ENCODE measurements around the gene R3HDML.

Gene R3HDML

DNA sequence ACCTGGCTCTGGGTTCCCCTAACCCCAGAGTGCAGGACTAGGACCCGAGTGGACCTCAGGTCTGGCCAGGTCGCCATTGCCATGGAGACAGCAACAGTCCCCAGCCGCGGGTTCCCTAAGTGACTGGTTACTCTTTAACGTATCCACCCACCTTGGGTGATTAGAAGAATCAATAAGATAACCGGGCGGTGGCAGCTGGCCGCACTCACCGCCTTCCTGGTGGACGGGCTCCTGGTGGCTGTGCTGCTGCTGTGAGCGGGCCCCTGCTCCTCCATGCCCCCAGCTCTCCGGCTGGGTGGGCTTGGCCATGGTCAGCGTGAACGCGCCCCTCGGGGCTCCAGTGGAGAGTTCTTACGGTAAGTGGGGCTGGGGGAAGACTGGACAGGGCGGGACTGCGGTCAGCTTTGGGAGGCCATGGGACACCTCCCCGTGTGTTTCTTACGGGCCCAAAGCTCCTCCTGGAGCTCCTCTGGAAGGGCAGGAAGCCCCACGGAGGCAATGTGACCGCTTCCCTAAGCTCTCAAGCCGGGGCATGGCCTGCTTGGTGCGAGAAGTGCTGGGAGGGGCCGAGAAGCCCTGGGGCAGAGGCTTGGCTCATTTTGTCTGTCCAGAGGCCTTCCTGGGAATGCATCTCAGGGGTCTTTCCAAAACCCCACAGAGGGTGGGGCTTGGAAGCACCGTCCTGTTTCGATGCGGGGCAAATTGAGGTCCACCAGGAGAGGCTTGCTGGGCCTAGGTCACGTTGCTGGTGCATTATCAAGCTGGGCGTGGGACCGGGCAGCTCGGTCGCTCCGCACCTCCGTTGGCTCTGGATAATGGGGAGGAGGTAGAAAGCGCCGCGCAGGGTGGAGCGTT lies 18.9 kb downstream of the R3HDML start, which contains the start of gene HNF4A:
Gene HNF4A (plus strand): TSS at position 202 of the 855 bp plus-strand sequence. CDS start 106 bp downstream, at position 308.
- FAIRE-seq, result no peak
- TF ChIP-seq TAF1 (IDR thresholded peaks at IDR 0.05; ENCODE audit: borderline replicate concordance, low read depth, low read length), result no peak
- TF ChIP-seq POLR2A (IDR thresholded peaks at IDR 0.05; ENCODE audit: low read depth, low read length), result no peak
- TF ChIP-seq POLR2AphosphoS5 (IDR thresholded peaks at IDR 0.05; ENCODE audit: low read depth, low read length), result no peak
- no peak for DNase-seq (ENCODE audit: insufficient read length)

DNA sequence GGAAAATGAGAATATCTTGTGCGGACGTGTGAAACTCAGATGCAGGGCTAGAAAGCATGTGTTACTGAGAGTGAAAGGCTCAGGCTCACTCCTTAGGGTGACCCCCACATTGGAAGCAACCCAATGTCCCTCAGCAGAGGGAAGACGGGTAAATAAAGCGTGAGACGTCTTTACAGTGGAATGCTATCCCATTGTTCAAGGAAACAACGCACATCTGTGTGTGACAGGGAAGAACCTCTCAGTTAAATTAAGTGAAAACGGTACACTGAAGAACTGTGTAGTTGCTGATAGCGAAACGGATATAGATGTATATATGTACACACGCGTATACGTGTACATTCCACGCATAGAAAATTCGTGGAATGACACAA lies 19.5 kb downstream of the R3HDML start:
- DNase-seq (ENCODE audit: insufficient read length) (no peak), FAIRE-seq (no peak)
- TF ChIP-seq POLR2AphosphoS5 (IDR thresholded peaks at IDR 0.05; ENCODE audit: low read depth, low read length), result no peak
- TF ChIP-seq POLR2A (IDR thresholded peaks at IDR 0.05; ENCODE audit: low read depth, low read length), result no peak
- TF ChIP-seq TAF1 (IDR thresholded peaks at IDR 0.05; ENCODE audit: borderline replicate concordance, low read depth, low read length), result no peak

DNA sequence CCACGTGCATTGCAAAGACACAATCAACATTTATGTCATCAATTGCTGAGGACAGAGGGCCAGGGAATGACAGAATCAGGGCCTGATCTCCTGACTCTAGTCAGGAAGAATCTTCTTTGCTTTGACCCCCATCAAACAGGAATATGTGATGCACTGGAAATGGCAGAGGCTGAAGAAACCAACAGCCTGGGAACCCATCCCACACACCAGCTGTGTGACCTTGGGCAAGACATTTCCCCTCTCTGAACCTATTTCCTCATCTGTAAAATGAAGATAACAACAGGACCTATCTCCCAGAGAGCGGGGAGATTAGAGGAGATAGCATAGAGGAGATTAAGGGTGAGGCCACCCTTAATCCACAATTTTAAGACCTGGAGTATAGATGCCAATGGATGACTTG lies 20.2 kb downstream of the R3HDML start:
- TF ChIP-seq TAF1 (IDR thresholded peaks at IDR 0.05; ENCODE audit: borderline replicate concordance, low read depth, low read length), result no peak
- TF ChIP-seq POLR2A (IDR thresholded peaks at IDR 0.05; ENCODE audit: low read depth, low read length), result no peak
- no peak for TF ChIP-seq POLR2AphosphoS5 (IDR thresholded peaks at IDR 0.05; ENCODE audit: low read depth, low read length)
- DNase-seq (ENCODE audit: insufficient read length) (no peak), FAIRE-seq (no peak)

DNA sequence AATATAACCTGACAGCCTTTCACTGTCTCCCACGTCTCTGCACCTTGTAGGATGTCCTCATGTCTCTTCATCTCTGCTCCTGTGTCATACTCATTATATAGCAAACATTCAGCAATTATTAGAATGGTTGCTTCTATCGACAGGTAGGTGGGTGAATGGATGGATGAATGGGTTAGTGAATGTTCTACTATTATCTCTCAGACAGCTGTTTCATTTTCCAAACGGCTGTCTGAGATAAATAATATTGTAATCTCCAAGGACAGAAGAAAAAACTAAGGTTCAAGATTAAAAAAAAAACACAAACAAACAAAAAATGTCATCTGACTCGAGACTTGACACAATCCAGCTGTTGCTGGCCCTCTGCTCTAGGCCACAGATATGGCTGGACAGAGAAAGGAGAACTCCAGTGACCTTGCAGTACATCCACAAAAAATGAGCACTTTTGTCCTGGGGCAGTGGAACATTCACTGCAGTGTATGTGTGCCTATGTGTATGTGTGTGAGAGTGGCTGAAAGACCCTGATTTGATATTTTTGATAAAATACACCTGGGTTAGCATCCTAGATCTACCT lies 20.8 kb downstream of the R3HDML start:
- DNase-seq (ENCODE audit: insufficient read length) (no peak), FAIRE-seq (no peak)
- no peak for TF ChIP-seq TAF1 (IDR thresholded peaks at IDR 0.05; ENCODE audit: borderline replicate concordance, low read depth, low read length)
- no peak for TF ChIP-seq POLR2A (IDR thresholded peaks at IDR 0.05; ENCODE audit: low read depth, low read length)
- TF ChIP-seq POLR2AphosphoS5 (IDR thresholded peaks at IDR 0.05; ENCODE audit: low read depth, low read length), result no peak

DNA sequence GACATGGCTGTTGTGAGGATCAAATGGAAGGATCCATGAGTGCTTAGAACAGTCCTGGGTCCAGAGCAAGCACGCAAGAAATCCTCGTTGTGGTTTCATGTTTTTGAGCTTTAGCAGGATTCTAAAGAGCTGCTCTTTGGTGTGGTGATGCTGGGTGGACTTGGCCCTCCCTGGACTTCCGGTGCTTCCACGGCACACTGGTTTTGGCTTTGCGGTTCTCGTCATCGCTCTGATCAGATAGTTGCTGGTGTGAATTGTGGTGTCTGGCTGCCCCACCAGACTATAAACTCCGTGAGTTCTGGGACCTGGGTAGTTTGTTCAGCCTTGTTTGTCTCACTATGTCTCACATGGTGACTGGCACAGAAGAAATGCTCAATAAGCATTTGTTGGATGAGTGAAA lies 21.9 kb downstream of the R3HDML start:
- FAIRE-seq, result no peak
- TF ChIP-seq POLR2AphosphoS5 (IDR thresholded peaks at IDR 0.05; ENCODE audit: low read depth, low read length), result no peak
- TF ChIP-seq TAF1 (IDR thresholded peaks at IDR 0.05; ENCODE audit: borderline replicate concordance, low read depth, low read length), result no peak
- TF ChIP-seq POLR2A (IDR thresholded peaks at IDR 0.05; ENCODE audit: low read depth, low read length), result no peak
- no peak for DNase-seq (ENCODE audit: insufficient read length)

DNA sequence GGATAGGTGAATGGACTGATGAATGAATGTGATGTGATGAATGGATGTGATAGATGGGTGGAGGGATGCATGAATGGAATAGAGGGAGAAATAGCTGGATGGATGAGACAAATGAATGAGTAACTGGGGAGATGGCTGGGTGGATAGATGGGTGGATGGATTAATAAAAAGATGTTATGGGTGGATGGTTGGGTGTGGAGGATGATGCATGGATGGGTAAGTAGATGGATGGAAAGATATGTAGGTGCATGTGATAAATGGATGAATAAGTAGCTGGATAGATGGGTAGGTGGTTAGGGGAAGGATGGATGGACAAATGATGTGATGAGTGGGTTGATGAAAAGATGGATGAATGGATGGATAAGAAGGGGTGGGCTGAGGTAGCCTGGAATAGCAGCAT lies 23.4 kb downstream of the R3HDML start:
- TF ChIP-seq TAF1 (IDR thresholded peaks at IDR 0.05; ENCODE audit: borderline replicate concordance, low read depth, low read length) (no peak), POLR2AphosphoS5 (IDR thresholded peaks at IDR 0.05; ENCODE audit: low read depth, low read length) (no peak)
- DNase-seq (ENCODE audit: insufficient read length) (no peak), FAIRE-seq (no peak)

DNA sequence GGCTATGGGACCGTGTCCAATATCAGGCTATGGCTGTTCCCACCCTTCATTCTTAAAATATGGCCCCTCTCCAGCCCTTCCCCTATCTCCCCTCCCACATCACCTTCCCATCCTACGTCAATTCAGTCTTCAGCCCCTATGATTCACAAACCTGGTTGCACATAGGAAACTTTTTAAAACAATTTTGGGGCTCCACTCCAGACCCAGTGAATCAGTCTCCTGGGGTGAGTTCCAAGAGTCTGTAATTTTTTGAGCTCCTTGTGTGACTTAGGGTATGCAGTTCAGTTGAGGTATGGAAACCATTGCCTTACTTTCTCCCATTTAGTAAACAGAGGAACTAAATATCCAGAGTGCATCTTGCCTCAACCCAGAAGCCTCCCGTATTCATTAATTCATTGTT lies 24.2 kb downstream of the R3HDML start:
- DNase-seq (ENCODE audit: insufficient read length) (no peak), FAIRE-seq (no peak)
- TF ChIP-seq TAF1 (IDR thresholded peaks at IDR 0.05; ENCODE audit: borderline replicate concordance, low read depth, low read length), result no peak
- no peak for TF ChIP-seq POLR2AphosphoS5 (IDR thresholded peaks at IDR 0.05; ENCODE audit: low read depth, low read length)
- TF ChIP-seq POLR2A (IDR thresholded peaks at IDR 0.05; ENCODE audit: low read depth, low read length), result no peak

DNA sequence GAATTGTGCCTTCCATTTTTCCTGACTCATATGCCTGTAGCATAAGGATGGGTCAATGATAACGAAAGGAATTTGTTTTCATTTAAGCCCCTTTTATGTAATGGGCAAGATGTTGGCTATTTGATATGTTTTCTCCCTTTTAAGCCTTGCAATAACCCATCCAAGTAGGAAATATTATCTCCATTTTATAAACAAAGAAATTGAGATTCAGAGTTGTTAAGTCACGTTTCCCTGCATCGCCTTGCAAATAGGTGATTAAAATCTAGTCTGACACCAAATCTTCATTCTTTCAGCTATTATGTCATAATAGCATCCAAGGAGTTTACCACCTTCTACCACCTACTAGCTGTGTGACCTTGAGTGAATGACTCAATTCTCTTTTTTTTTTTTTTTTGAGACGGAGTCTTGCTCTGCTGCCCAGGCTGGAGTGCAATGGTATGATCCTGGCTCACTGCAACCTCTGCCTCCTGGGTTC lies 25.7 kb downstream of the R3HDML start:
- DNase-seq (ENCODE audit: insufficient read length) (no peak), FAIRE-seq (no peak)
- TF ChIP-seq POLR2A (IDR thresholded peaks at IDR 0.05; ENCODE audit: low read depth, low read length) (no peak), POLR2AphosphoS5 (IDR thresholded peaks at IDR 0.05; ENCODE audit: low read depth, low read length) (no peak), TAF1 (IDR thresholded peaks at IDR 0.05; ENCODE audit: borderline replicate concordance, low read depth, low read length) (no peak)

DNA sequence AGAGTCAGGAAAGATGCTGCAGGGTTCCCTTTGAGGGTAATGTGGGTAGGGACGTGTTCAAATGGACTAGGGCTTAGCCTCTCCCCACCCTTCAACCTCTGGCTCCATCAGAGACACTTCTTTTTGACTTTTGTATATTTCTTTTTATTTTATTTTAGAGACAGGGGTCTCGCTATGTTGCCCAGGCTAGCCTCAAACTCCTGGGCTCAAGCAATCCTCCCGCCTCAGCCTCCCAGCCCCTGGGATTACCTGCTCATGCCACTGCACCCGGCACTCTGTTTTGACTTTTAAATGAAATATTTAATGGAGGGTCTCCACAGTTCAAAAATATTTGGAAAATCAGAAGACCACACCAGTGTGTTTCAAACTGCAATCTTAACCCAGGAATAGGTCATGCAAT lies 27.2 kb downstream of the R3HDML start:
- FAIRE-seq (no peak), DNase-seq (ENCODE audit: insufficient read length) (no peak)
- TF ChIP-seq TAF1 (IDR thresholded peaks at IDR 0.05; ENCODE audit: borderline replicate concordance, low read depth, low read length) (no peak), POLR2A (IDR thresholded peaks at IDR 0.05; ENCODE audit: low read depth, low read length) (no peak), POLR2AphosphoS5 (IDR thresholded peaks at IDR 0.05; ENCODE audit: low read depth, low read length) (no peak)

DNA sequence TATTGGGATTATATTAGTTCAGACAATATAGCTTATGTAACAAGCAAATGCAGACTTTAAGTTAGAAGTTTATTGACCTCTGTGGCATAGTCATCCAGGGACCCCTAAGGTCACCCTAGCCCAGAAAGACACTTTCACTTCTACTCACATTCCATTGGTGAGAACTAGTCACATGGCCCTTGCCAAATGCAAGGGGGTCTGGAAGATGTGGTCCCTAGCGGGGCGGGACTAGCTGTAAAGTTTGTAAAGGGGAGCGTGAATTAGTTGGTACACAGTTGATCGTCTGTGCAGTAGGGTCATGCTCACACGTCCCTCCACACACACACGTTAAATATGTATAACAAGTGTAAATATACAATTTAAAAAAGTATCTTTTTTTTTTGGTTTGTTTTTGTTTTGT lies 27.9 kb downstream of the R3HDML start:
- DNase-seq (ENCODE audit: insufficient read length), result no peak
- TF ChIP-seq POLR2AphosphoS5 (IDR thresholded peaks at IDR 0.05; ENCODE audit: low read depth, low read length), result no peak
- no peak for TF ChIP-seq TAF1 (IDR thresholded peaks at IDR 0.05; ENCODE audit: borderline replicate concordance, low read depth, low read length)
- TF ChIP-seq POLR2A (IDR thresholded peaks at IDR 0.05; ENCODE audit: low read depth, low read length), result no peak
- no peak for FAIRE-seq

DNA sequence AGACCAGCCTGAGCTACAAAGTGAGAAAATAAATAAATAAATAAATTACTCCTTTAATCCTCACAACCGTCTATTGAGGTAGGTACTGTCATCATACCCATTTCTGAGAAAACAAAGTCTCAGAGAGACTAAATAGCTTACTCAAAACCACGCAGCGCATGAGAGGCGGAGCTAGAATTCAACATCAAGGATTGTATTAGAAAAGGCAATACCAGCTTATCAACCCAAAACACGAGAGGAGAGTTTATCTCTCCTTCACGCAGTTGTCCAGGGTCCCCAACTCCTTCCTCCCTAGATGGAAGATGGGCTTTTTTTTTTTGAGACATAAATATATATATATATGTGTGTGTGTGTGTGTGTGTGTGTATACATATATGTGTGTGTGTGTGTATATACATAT lies 30.9 kb downstream of the R3HDML start:
- no peak for TF ChIP-seq TAF1 (IDR thresholded peaks at IDR 0.05; ENCODE audit: borderline replicate concordance, low read depth, low read length)
- no peak for TF ChIP-seq POLR2AphosphoS5 (IDR thresholded peaks at IDR 0.05; ENCODE audit: low read depth, low read length)
- TF ChIP-seq POLR2A (IDR thresholded peaks at IDR 0.05; ENCODE audit: low read depth, low read length), result no peak

More for the DNA sequence above, 30.9 kb downstream of the R3HDML start:
- FAIRE-seq, result no peak
- DNase-seq (ENCODE audit: insufficient read length), result no peak

Data from GM12892 (cell line).